ENCODE results near the gene CAMK2A.

Gene CAMK2A

GRCh38 chr5:150304481-150305081 is 15.0 kb upstream of the CAMK2A start:
- no peak overlapping the region for H3K4me3 ChIP-seq (ENCODE audit: low read depth, low read length)
- no peak for DNase-seq
- H3K9me3 ChIP-seq: no peaks in the 10 kb centered on the region
- peaks cover 9% of the 10 kb centered on the region for H3K4me1 ChIP-seq
- no peaks in the 10 kb centered on the region for H3K27me3 ChIP-seq
- TF ChIP-seq CTCF (IDR thresholded peaks at IDR 0.05; ENCODE audit: low read depth, low read length): no peak
- H3K36me3 ChIP-seq: no peaks in the 10 kb centered on the region

- Histone ChIP-seq H3K27me3 (no peaks in the 10 kb centered on the region), H3K9me3 (no peaks in the 10 kb centered on the region), H3K4me1 (0 out of 2 replicates have a peak, but pooled peaks cover 3% of the 10 kb centered on the region), H3K4me3 (ENCODE audit: low read depth, low read length) (no peak overlapping the region), H3K36me3 (no peaks in the 10 kb centered on the region)
- DNase-seq: no peak
- TF ChIP-seq CTCF (IDR thresholded peaks at IDR 0.05; ENCODE audit: low read depth, low read length): no peak
Measured at GRCh38 chr5:150303660-150304386, 14.2 kb upstream of the CAMK2A start.

- Histone ChIP-seq H3K4me3 (ENCODE audit: low read depth, low read length) (no peak overlapping the region), H3K9me3 (no peaks in the 10 kb centered on the region), H3K27me3 (no peaks in the 10 kb centered on the region), H3K36me3 (no peaks in the 10 kb centered on the region), H3K4me1 (0 out of 2 replicates have a peak, but pooled peaks cover 3% of the 10 kb centered on the region)
- no peak for TF ChIP-seq CTCF (IDR thresholded peaks at IDR 0.05; ENCODE audit: low read depth, low read length)
- DNase-seq: no peak
Measured at GRCh38 chr5:150303070-150303615, 13.6 kb upstream of the CAMK2A start.

- DNase-seq: no peak
Measured at GRCh38 chr5:150302301-150303069, 12.9 kb upstream of the CAMK2A start, which contains the start of gene ARSI. TSS of gene ARSI (minus strand) at chr5:150302905. CDS start at chr5:150302373, 532 bp downstream.

GRCh38 chr5:150301901-150302300 is 12.3 kb upstream of the CAMK2A start:
- no peaks in the 10 kb centered on the region for H3K9me3 ChIP-seq
- no peaks in the 10 kb centered on the region for H3K27me3 ChIP-seq
- no peak for TF ChIP-seq CTCF (IDR thresholded peaks at IDR 0.05; ENCODE audit: low read depth, low read length)
- 0 out of 2 replicates have a peak, but pooled peaks cover 3% of the 10 kb centered on the region for H3K4me1 ChIP-seq
- no peaks in the 10 kb centered on the region for H3K36me3 ChIP-seq
- no peak overlapping the region for H3K4me3 ChIP-seq (ENCODE audit: low read depth, low read length)
- DNase-seq: no peak

More at GRCh38 chr5:150302301-150303069, 12.9 kb upstream of the CAMK2A start, which contains the start of gene ARSI:
- Histone ChIP-seq H3K27me3 (no peaks in the 10 kb centered on the region), H3K9me3 (no peaks in the 10 kb centered on the region), H3K4me1 (0 out of 2 replicates have a peak, but pooled peaks cover 3% of the 10 kb centered on the region), H3K36me3 (no peaks in the 10 kb centered on the region), H3K4me3 (ENCODE audit: low read depth, low read length) (no peak within 1 kb of the TSS)
- no peak for TF ChIP-seq CTCF (IDR thresholded peaks at IDR 0.05; ENCODE audit: low read depth, low read length)
